Glutamatergic neuron (in vitro differentiated cells): ENCODE results near the gene SNAP47. TPM values are rescaled to one million over a fixed set of nuclear protein-coding genes. Genes with fewer than 3 reads are reported as not detected.

Experiments used
- DNase-seq: peaks from one replicate; pipeline ENCODE4 v3.0.0; 2022
- H3K27ac Mint-ChIP-seq: one replicate; pipeline ENCODE4 v1.8.0; 2020; ENCODE audit warnings: mild to moderate bottlenecking, mixed read lengths, inconsistent platforms; ENCODE audit not compliant: unreplicated experiment
- H3K27me3 Mint-ChIP-seq: one replicate; pipeline ENCODE4 v1.8.0; 2020; ENCODE audit warnings: mild to moderate bottlenecking, moderate library complexity, mixed read lengths, inconsistent platforms; ENCODE audit not compliant: unreplicated experiment
- H3K36me3 Mint-ChIP-seq: one replicate; pipeline ENCODE4 v1.8.0; 2020; ENCODE audit warnings: mild to moderate bottlenecking, mixed read lengths, inconsistent platforms; ENCODE audit not compliant: unreplicated experiment
- H3K4me1 Mint-ChIP-seq: one replicate; pipeline ENCODE4 v1.8.0; 2020; ENCODE audit warnings: mild to moderate bottlenecking, low read depth, mixed read lengths, inconsistent platforms; ENCODE audit not compliant: unreplicated experiment
- H3K4me3 Mint-ChIP-seq: one replicate; pipeline ENCODE4 v1.8.0; 2020; ENCODE audit warnings: mild to moderate bottlenecking, mixed read lengths, inconsistent platforms; ENCODE audit not compliant: unreplicated experiment
- H3K9me3 Mint-ChIP-seq: one replicate; pipeline ENCODE4 v1.8.0; 2020; ENCODE audit warnings: mild to moderate bottlenecking, moderate library complexity, mixed read lengths, inconsistent platforms; ENCODE audit not compliant: unreplicated experiment
- total RNA-seq: library from RNA; stranded (reverse); fragmentation: NEBNext Ultra II Directional; extraction: Animal tissue kit (Norgen Biotek cat#: 25700); gene quantifications from one replicate; pipeline ENCODE4 v1.2.1, GENCODE V29; 2021; ENCODE audit not compliant: unreplicated experiment
- TF ChIP-seq, protein P1 (sequence below): fragments of 200-600 bp; sonication (generic); IDR thresholded peaks from one replicate; pipeline ENCODE4 v1.5.0; 2021; ENCODE audit not compliant: partially characterized antibody, unreplicated experiment

SNAP47 gene
- total RNA-seq, 1 donor from 2014 or later, result 34.0 TPM

DNA sequence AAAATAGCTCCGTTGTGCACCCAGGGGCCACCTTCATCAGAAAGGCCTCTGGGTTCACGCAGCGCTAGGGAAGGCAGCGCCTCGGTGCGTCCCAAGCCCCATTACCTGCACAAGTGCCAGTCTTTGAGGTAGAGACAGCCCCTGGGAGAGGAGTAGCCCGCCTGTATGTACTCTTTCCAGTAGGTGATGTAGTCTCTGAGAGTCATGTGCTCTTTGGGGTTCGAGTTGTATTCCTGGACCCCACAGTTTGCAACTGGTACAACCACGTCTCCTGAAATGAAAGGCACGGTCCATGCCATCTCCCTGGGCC lies 734 bp upstream of the SNAP47 start:
- Mint-ChIP-seq H3K9me3 (peaks cover 5% of the 10 kb centered on the region), H3K4me1 (peaks cover 8% of the 10 kb centered on the region), H3K27me3 (peaks cover 3% of the 10 kb centered on the region), H3K4me3 (peak overlapping the region; percentile 93), H3K27ac (peak overlapping the region; percentile 77), H3K36me3 (peaks cover 6% of the 10 kb centered on the region)
- TF ChIP-seq, protein P1, sequence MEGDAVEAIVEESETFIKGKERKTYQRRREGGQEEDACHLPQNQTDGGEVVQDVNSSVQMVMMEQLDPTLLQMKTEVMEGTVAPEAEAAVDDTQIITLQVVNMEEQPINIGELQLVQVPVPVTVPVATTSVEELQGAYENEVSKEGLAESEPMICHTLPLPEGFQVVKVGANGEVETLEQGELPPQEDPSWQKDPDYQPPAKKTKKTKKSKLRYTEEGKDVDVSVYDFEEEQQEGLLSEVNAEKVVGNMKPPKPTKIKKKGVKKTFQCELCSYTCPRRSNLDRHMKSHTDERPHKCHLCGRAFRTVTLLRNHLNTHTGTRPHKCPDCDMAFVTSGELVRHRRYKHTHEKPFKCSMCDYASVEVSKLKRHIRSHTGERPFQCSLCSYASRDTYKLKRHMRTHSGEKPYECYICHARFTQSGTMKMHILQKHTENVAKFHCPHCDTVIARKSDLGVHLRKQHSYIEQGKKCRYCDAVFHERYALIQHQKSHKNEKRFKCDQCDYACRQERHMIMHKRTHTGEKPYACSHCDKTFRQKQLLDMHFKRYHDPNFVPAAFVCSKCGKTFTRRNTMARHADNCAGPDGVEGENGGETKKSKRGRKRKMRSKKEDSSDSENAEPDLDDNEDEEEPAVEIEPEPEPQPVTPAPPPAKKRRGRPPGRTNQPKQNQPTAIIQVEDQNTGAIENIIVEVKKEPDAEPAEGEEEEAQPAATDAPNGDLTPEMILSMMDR, result no peak
- DNase-seq, result no peak

DNA sequence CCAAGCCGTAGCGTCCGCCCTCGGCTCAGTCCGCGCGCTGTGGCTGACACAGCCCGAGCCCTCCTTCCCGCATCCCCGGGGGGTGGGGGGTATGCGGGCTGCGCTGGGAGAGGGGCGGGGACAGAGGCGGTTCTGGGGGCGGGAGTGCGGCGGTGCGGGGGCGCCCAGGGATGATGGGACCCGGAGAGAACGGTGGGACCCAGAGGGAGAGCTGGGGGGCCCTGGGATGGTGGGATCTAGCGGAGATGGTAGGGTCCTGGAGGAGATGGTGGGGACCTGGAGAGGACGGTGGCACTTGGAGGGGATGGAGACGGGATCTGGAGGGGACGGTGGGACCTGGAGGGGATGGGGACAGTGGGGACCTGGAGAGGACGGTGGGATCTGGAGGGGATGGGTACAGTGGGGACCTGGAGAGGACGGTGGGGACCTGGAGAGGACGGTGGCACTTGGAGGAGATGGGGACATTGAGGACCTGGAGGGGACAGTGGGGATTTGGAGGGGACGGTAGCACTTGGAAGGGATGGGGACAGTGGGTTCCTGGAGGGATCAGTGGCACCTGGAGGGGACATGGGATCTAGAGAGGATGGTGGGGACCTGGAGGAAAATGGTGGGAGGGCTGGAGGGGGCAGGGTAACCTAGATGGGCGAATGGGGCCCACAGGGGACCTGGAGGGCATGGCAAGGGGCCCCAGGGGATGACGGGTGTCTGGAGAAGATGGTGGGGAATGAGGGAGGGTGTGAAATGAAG lies 477 bp downstream of the SNAP47 start:
- Mint-ChIP-seq H3K27me3 (peaks cover 6% of the 10 kb centered on the region), H3K36me3 (peaks cover 6% of the 10 kb centered on the region), H3K27ac (peak overlapping the region; percentile 86), H3K4me3 (peak overlapping the region; percentile 91), H3K9me3 (peaks cover 5% of the 10 kb centered on the region), H3K4me1 (peaks cover 5% of the 10 kb centered on the region)
- TF ChIP-seq, protein P1, result no peak
- no peak for DNase-seq

DNA sequence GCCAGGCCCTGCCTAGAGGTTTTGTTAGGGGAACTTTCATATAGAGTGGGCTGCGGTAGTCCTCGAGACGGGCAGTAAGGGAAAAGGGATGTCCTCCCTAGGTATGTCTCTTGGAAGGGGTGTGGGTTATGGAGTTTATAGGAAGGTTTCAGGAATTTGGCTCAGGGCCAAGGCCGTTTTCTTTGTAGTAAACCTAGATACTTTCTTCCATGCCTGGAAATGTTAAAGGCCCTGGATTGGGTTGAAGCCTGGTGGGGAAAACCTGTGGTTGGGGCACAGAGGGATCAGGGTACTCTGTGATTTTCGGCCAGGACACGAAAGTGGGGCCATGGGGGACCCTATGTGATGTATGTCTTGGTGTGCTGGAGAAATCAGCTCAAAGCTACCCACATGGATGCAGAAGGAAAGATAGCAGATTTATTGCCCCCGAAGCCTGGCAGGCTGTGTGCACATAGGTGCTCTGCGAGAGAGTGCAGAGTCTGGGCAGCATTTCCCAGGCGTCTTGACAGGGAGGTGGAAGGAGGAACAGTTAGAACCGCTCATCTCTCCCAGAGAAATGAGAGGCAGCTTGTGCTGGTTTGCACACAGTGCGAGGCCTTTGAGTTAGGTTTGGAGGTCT lies 1.7 kb downstream of the SNAP47 start:
- Mint-ChIP-seq H3K27me3 (peaks cover 6% of the 10 kb centered on the region), H3K4me3 (peak overlapping the region; percentile 34), H3K27ac (peak overlapping the region; percentile 48), H3K4me1 (peaks cover 5% of the 10 kb centered on the region), H3K36me3 (peaks cover 6% of the 10 kb centered on the region), H3K9me3 (peaks cover 5% of the 10 kb centered on the region)
- DNase-seq, result no peak
- TF ChIP-seq, protein P1, result no peak

DNA sequence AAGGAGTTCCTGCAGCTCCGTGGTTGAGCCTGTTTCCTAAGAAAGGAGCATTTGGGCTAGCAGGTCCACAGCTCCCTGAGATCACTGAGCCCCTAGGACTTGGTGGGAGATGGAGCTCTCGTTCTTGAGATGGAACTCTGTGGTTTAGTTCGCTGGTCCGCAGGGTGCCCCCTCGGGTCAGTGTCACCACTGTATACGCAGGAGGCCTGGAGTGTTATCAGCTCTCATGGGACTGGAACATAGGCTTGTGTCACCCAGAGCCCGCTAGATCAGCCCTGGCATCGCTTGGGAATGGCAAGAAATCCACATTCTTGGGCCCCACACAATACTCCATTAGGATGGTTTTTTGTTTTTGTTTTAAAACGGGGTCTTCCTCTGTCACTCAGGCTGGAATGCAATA lies 3.6 kb downstream of the SNAP47 start:
- Mint-ChIP-seq H3K27me3 (peaks cover 6% of the 10 kb centered on the region), H3K4me1 (peaks cover 3% of the 10 kb centered on the region), H3K36me3 (peaks cover 6% of the 10 kb centered on the region), H3K27ac (no peak overlapping the region), H3K4me3 (no peak overlapping the region), H3K9me3 (peaks cover 5% of the 10 kb centered on the region)
- TF ChIP-seq, protein P1, result no peak
- no peak for DNase-seq

- Mint-ChIP-seq H3K9me3 (peaks cover under 1% of the 10 kb centered on the region), H3K4me1 (peaks cover 5% of the 10 kb centered on the region), H3K27me3 (peaks cover 4% of the 10 kb centered on the region), H3K27ac (no peak overlapping the region), H3K4me3 (no peak overlapping the region), H3K36me3 (no peaks in the 10 kb centered on the region)
- no peak for DNase-seq
- TF ChIP-seq, protein P1, result no peak
Observed at GRCh38 chr1:227739636-227740035, 4.4 kb downstream of the SNAP47 start.
